Smooth muscle cell (in vitro differentiated cells): ENCODE results near the gene ADCK1. TPM values are rescaled to one million over a fixed set of nuclear protein-coding genes. Genes with fewer than 3 reads are reported as not detected.

ENCODE experiments used
- DNase-seq: peaks from one replicate; lab custom pipeline; 2025; ENCODE audit not compliant: unreplicated experiment; lab: John Stamatoyannopoulos, UW
- H2AFZ ChIP-seq: fragments of 200-600 bp; sonication (generic); 2 replicates; pipeline ENCODE4 v1.6.0; 2016; ENCODE audit warnings: antibody characterized with exemption, low read depth, mild to moderate bottlenecking
- H3F3A ChIP-seq: fragments of 200-600 bp; sonication (generic); 2 replicates; pipeline ENCODE4 v1.6.0; 2017; ENCODE audit warnings: antibody characterized with exemption, low read depth
- H3K27ac ChIP-seq: fragments of 200-600 bp; sonication (generic); 2 replicates; pipeline ENCODE4 v1.5.1; 2016; ENCODE audit warnings: low read depth, mild to moderate bottlenecking
- H3K27me3 ChIP-seq: fragments of 200-600 bp; sonication (generic); 2 replicates; pipeline ENCODE4 v1.6.1; 2016; ENCODE audit warnings: low read depth, mild to moderate bottlenecking
- H3K36me3 ChIP-seq: fragments of 200-600 bp; sonication (generic); 2 replicates; pipeline ENCODE4 v1.5.1; 2016; ENCODE audit warnings: low read depth
- H3K4me1 ChIP-seq: fragments of 200-600 bp; sonication (generic); 2 replicates; pipeline ENCODE4 v1.5.1; 2016; ENCODE audit warnings: low read depth
- H3K4me2 ChIP-seq: fragments of 200-600 bp; sonication (generic); 2 replicates; pipeline ENCODE4 v1.6.0; 2016; ENCODE audit warnings: mild to moderate bottlenecking
- H3K4me3 ChIP-seq: fragments of 200-600 bp; sonication (generic); 2 replicates; pipeline ENCODE4 v1.5.1; 2016; ENCODE audit warnings: mild to moderate bottlenecking
- H3K79me2 ChIP-seq: fragments of 200-600 bp; sonication (generic); 2 replicates; pipeline ENCODE4 v1.6.0; 2016; ENCODE audit warnings: low read depth, mild to moderate bottlenecking
- H3K9ac ChIP-seq: fragments of 200-600 bp; sonication (generic); 2 replicates; pipeline ENCODE4 v1.6.0; 2016; ENCODE audit warnings: low read depth
- H3K9me3 ChIP-seq: fragments of 200-600 bp; sonication (generic); replicated peaks from 2 replicates; pipeline ENCODE4 v1.5.1; 2016; ENCODE audit warnings: low read depth
- H4K20me1 ChIP-seq: fragments of 200-600 bp; sonication (generic); 2 replicates; pipeline ENCODE4 v1.6.0; 2016; ENCODE audit warnings: low read depth
- WGBS: methylation state at CpG from one replicate; pipeline ENCODE4 v1.1.7; 2016; ENCODE audit warnings: low lambda C conversion rate; 5-methylcytosine and 5-hydroxymethylcytosine counted together
- polyA plus RNA-seq: library from polyadenylated mRNA; unstranded; fragments of >200 nt; fragmentation: Nextera tagmentation; extraction: Ambion mirVana; gene quantifications from 2 replicates; pipeline ENCODE4 v1.2.1, GENCODE V29; 2016
- total RNA-seq: library from RNA; depleted of rRNA; stranded (reverse); fragments of >200 nt; gene quantifications from 2 replicates; pipeline ENCODE4 v1.2.3, GENCODE V29; 2014
- TF ChIP-seq, protein P1 (sequence below): fragments of 200-600 bp; sonication (generic); IDR thresholded peaks from 2 replicates; pipeline ENCODE4 v1.5.1; 2017; ENCODE audit warnings: borderline replicate concordance, mild to moderate bottlenecking, antibody characterized with exemption; ENCODE audit not compliant: insufficient read depth, poor library complexity, severe bottlenecking

Gene ADCK1
- total and polyA plus RNA-seq, 2 experiments from 2014 or later: 4.2 to 5.1 TPM

DNA sequence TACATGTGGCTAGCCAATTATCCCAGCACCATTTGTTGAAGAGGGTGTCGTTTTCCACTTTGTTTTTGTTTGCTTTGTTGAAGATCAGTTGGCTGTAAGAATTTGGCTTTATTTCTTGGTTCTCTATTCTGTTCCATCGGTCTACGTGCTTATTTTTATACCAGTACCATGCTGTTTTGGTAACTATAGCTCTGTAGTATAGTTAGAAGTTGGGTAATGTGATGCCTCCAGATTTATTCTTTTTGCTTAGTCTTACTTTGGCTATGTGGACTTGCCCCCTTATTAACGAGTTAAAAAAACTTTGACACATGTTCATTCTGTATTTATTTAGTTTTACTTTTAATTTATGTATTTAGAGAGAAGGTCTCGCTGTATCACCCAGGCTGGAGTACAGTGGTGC lies 120.4 kb downstream of the ADCK1 start:
- Histone ChIP-seq H3K4me3 (no peak overlapping the region), H3K9ac (no peak overlapping the region), H3K27me3 (no peaks in the 10 kb centered on the region), H3K9me3 (no peaks in the 10 kb centered on the region), H2AFZ (no peak overlapping the region), H3K4me1 (no peaks in the 10 kb centered on the region), H3K4me2 (no peak overlapping the region), H3K79me2 (no peaks in the 10 kb centered on the region), H3F3A (no peaks in the 10 kb centered on the region), H3K27ac (no peak overlapping the region), H3K36me3 (no peaks in the 10 kb centered on the region), H4K20me1 (no peaks in the 10 kb centered on the region)
- 96% methylated on average over 5 of the region's 5 CpGs for WGBS
- TF ChIP-seq, protein P1, sequence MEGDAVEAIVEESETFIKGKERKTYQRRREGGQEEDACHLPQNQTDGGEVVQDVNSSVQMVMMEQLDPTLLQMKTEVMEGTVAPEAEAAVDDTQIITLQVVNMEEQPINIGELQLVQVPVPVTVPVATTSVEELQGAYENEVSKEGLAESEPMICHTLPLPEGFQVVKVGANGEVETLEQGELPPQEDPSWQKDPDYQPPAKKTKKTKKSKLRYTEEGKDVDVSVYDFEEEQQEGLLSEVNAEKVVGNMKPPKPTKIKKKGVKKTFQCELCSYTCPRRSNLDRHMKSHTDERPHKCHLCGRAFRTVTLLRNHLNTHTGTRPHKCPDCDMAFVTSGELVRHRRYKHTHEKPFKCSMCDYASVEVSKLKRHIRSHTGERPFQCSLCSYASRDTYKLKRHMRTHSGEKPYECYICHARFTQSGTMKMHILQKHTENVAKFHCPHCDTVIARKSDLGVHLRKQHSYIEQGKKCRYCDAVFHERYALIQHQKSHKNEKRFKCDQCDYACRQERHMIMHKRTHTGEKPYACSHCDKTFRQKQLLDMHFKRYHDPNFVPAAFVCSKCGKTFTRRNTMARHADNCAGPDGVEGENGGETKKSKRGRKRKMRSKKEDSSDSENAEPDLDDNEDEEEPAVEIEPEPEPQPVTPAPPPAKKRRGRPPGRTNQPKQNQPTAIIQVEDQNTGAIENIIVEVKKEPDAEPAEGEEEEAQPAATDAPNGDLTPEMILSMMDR: no peak
- DNase-seq: no peak

- DNase-seq: no peak
- TF ChIP-seq, protein P1: no peak
- Histone ChIP-seq H3K4me3 (no peak overlapping the region), H3K36me3 (no peaks in the 10 kb centered on the region), H4K20me1 (no peaks in the 10 kb centered on the region), H3K4me1 (no peaks in the 10 kb centered on the region), H3K4me2 (no peak overlapping the region), H3K79me2 (no peaks in the 10 kb centered on the region), H3K27me3 (no peaks in the 10 kb centered on the region), H2AFZ (no peak overlapping the region), H3K27ac (no peak overlapping the region), H3F3A (no peaks in the 10 kb centered on the region), H3K9ac (no peak overlapping the region), H3K9me3 (no peaks in the 10 kb centered on the region)
- 84% methylated on average over 2 of the region's 2 CpGs for WGBS
Measured at GRCh38 chr14:77921818-77922217, 121.9 kb downstream of the ADCK1 start.

DNA sequence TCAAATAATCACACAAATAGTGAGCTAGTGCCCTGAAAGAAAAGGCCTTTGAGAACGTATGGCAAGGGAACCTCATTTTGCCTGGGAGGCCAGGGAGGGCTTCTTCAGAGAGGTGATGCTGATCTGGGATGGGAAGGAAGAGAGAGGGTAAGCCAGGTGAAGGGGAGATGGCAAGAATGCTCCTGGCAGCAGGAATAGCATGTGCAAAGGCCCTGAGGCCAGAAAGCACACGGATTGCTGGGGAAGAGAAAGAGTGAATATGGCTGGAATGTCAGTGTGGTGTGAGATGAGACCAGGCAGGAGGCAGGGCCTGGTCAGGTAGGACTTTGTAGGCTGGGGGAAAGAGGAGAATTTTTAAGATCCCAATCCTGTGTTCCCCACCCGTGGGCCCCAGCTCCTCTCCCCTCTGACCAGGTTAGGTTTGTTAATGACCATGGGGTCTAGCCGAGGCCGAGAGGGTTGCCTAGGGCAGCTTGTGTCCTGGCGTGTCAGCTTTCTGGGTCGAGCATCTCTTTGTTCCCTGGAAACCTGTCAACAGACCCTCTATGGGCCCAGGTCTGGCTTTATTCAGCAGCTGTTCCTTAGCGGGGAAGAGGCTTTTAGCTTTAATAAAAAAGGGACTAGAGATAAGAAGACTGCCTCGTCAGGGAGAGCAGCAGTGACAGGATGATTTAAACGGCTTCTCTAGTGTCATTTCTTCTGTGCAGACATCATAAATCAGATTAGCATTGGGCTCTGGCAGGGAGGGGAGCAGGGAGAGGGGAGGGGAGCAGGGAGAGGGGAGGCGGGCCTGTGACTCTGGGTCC lies 123.4 kb downstream of the ADCK1 start:
- 38% methylated on average over 10 of the region's 11 CpGs for WGBS
- Histone ChIP-seq H3F3A (no peaks in the 10 kb centered on the region), H3K4me1 (no peaks in the 10 kb centered on the region), H3K27ac (no peak overlapping the region), H4K20me1 (no peaks in the 10 kb centered on the region), H2AFZ (no peak overlapping the region), H3K27me3 (no peaks in the 10 kb centered on the region), H3K79me2 (no peaks in the 10 kb centered on the region), H3K4me3 (no peak overlapping the region), H3K9ac (no peak overlapping the region), H3K9me3 (no peaks in the 10 kb centered on the region), H3K4me2 (no peak overlapping the region), H3K36me3 (no peaks in the 10 kb centered on the region)
- TF ChIP-seq, protein P1: no peak
- no peak for DNase-seq
